ENCODE data around the gene RIOX2. TPM values are rescaled to one million over a fixed set of nuclear protein-coding genes. Genes with fewer than 3 reads are reported as not detected.

Gene RIOX2
- total RNA-seq, 1 donor from 2014 or later: 85.4 TPM

Other genes with a start within 250 kb of the RIOX2 start
- 5.9 and 6.2 TPM in 2 replicates for gene ARL6, start 207.7 kb downstream of the RIOX2 start, total RNA-seq
- gene CRYBG3, start 150.4 kb downstream of the RIOX2 start, total RNA-seq: 6.5 and 6.8 TPM in 2 replicates
- gene GABRR3, start 62.9 kb upstream of the RIOX2 start, total RNA-seq: not detected in 2 replicates
- gene OR5AC2, start 114.7 kb upstream of the RIOX2 start, total RNA-seq: not detected in 2 replicates
- gene OR5H1, start 158.3 kb upstream of the RIOX2 start, total RNA-seq: not detected in 2 replicates
- gene OR5H14, start 175.0 kb upstream of the RIOX2 start, total RNA-seq: not detected in 2 replicates
- not detected in 2 replicates for gene OR5H15, start 194.3 kb upstream of the RIOX2 start, total RNA-seq